Measurements from ENCODE around the gene SELENOI.
"Not testable (repeated sequence)": the region's sequence is repeated elsewhere in the genome, so short reads cannot be mapped to it uniquely, and the experiment has no call there.

The SELENOI gene

GRCh38 chr2:26344581-26345282 lies 1.2 kb upstream of the SELENOI start:
- Mint-ChIP-seq H3K9me3 (no peaks in the 10 kb centered on the region), H3K4me3 (peak overlapping the region; percentile 96), H3K4me1 (peaks cover 30% of the 10 kb centered on the region), H3K36me3 (peaks cover 5% of the 10 kb centered on the region), H3K27me3 (no peaks in the 10 kb centered on the region), H3K27ac (peak overlapping the region; percentile 96)

GRCh38 chr2:26345283-26345544 lies 729 bp upstream of the SELENOI start:
- peaks cover 5% of the 10 kb centered on the region for H3K36me3 Mint-ChIP-seq
- peak overlapping the region; percentile 96 for H3K27ac Mint-ChIP-seq
- H3K9me3 Mint-ChIP-seq: no peaks in the 10 kb centered on the region

GRCh38 chr2:26346454-26347053 lies 611 bp downstream of the SELENOI start, which contains the start of gene ADGRF3:
Gene ADGRF3, minus strand, starts transcription at chr2:26346789. Its CDS starts 555 bp downstream, at chr2:26346234.
- Mint-ChIP-seq H3K9me3 (no peaks in the 10 kb centered on the region), H3K36me3 (peaks cover 5% of the 10 kb centered on the region), H3K27me3 (no peaks in the 10 kb centered on the region)

More at GRCh38 chr2:26345283-26345544, 729 bp upstream of the SELENOI start:
- no peaks in the 10 kb centered on the region for H3K27me3 Mint-ChIP-seq
- peaks cover 31% of the 10 kb centered on the region for H3K4me1 Mint-ChIP-seq
- peak overlapping the region; percentile 96 for H3K4me3 Mint-ChIP-seq

GRCh38 chr2:26347286-26347865 lies 1.4 kb downstream of the SELENOI start:
- Mint-ChIP-seq H3K9me3 (no peaks in the 10 kb centered on the region), H3K4me1 (peaks cover 49% of the 10 kb centered on the region), H3K27ac (peak overlapping the region; percentile 96), H3K27me3 (no peaks in the 10 kb centered on the region), H3K36me3 (peaks cover 7% of the 10 kb centered on the region), H3K4me3 (peak overlapping the region; percentile 96)

More at GRCh38 chr2:26346454-26347053, 611 bp downstream of the SELENOI start, which contains the start of gene ADGRF3:
- Mint-ChIP-seq H3K27ac (peak within 1 kb of the TSS; percentile 96), H3K4me1 (peaks cover 41% of the 10 kb centered on the region), H3K4me3 (peak within 1 kb of the TSS; percentile 96)

- Mint-ChIP-seq H3K9me3 (no peaks in the 10 kb centered on the region), H3K27ac (peak overlapping the region; percentile 55), H3K36me3 (peaks cover 10% of the 10 kb centered on the region), H3K27me3 (no peaks in the 10 kb centered on the region), H3K4me3 (no peak overlapping the region), H3K4me1 (peaks cover 55% of the 10 kb centered on the region)
These were observed 3.7 kb downstream of the SELENOI start for GRCh38 chr2:26349690-26350089.

GRCh38 chr2:26351375-26352090 lies 5.6 kb downstream of the SELENOI start:
- Mint-ChIP-seq H3K4me1 (peaks cover 69% of the 10 kb centered on the region), H3K36me3 (peaks cover 11% of the 10 kb centered on the region), H3K4me3 (no peak overlapping the region), H3K27me3 (no peaks in the 10 kb centered on the region), H3K27ac (peak overlapping the region; percentile 55), H3K9me3 (no peaks in the 10 kb centered on the region)

GRCh38 chr2:26352892-26353291 lies 6.9 kb downstream of the SELENOI start:
- Mint-ChIP-seq H3K27me3 (no peaks in the 10 kb centered on the region), H3K4me3 (no peak overlapping the region), H3K27ac (peak overlapping the region; percentile 69), H3K9me3 (no peaks in the 10 kb centered on the region), H3K36me3 (peaks cover 12% of the 10 kb centered on the region), H3K4me1 (peaks cover 76% of the 10 kb centered on the region)

- H3K4me3 Mint-ChIP-seq, H3K27me3 Mint-ChIP-seq, H3K27ac Mint-ChIP-seq, H3K9me3 Mint-ChIP-seq: not testable (repeated sequence)
- Mint-ChIP-seq H3K4me1 (peaks cover 80% of the 10 kb centered on the region), H3K36me3 (peaks cover 12% of the 10 kb centered on the region)
These were observed 8.5 kb downstream of the SELENOI start for GRCh38 chr2:26354469-26354868.

- no peaks in the 10 kb centered on the region for H3K27me3 Mint-ChIP-seq
- H3K36me3 Mint-ChIP-seq: peaks cover 12% of the 10 kb centered on the region
- peak overlapping the region; percentile 23 for H3K4me3 Mint-ChIP-seq
- no peaks in the 10 kb centered on the region for H3K9me3 Mint-ChIP-seq
- peaks cover 84% of the 10 kb centered on the region for H3K4me1 Mint-ChIP-seq
- H3K27ac Mint-ChIP-seq: peak overlapping the region; percentile 73
These were observed 9.4 kb downstream of the SELENOI start for GRCh38 chr2:26355038-26355995.

GRCh38 chr2:26356111-26356510 lies 10.2 kb downstream of the SELENOI start:
- H3K36me3 Mint-ChIP-seq: peaks cover 12% of the 10 kb centered on the region
- no peak overlapping the region for H3K27ac Mint-ChIP-seq
- no peaks in the 10 kb centered on the region for H3K27me3 Mint-ChIP-seq
- peaks cover 83% of the 10 kb centered on the region for H3K4me1 Mint-ChIP-seq
- H3K9me3 Mint-ChIP-seq: no peaks in the 10 kb centered on the region
- no peak overlapping the region for H3K4me3 Mint-ChIP-seq

- no peaks in the 10 kb centered on the region for H3K9me3 Mint-ChIP-seq
- peaks cover 12% of the 10 kb centered on the region for H3K36me3 Mint-ChIP-seq
- H3K27me3 Mint-ChIP-seq: no peaks in the 10 kb centered on the region
- H3K27ac Mint-ChIP-seq: no peak overlapping the region
- H3K4me1 Mint-ChIP-seq: peaks cover 81% of the 10 kb centered on the region
- H3K4me3 Mint-ChIP-seq: no peak overlapping the region
These were observed 10.8 kb downstream of the SELENOI start for GRCh38 chr2:26356771-26357170.

- Mint-ChIP-seq H3K4me3 (no peak overlapping the region), H3K9me3 (no peaks in the 10 kb centered on the region), H3K27ac (no peak overlapping the region), H3K4me1 (peaks cover 75% of the 10 kb centered on the region), H3K36me3 (peaks cover 6% of the 10 kb centered on the region), H3K27me3 (no peaks in the 10 kb centered on the region)
These were observed 14.0 kb downstream of the SELENOI start for GRCh38 chr2:26359886-26360473.

- H3K36me3 Mint-ChIP-seq: peaks cover 8% of the 10 kb centered on the region
- no peaks in the 10 kb centered on the region for H3K9me3 Mint-ChIP-seq
- H3K27ac Mint-ChIP-seq: no peak overlapping the region
- no peak overlapping the region for H3K4me3 Mint-ChIP-seq
- peaks cover 46% of the 10 kb centered on the region for H3K4me1 Mint-ChIP-seq
- no peaks in the 10 kb centered on the region for H3K27me3 Mint-ChIP-seq
These were observed 17.4 kb downstream of the SELENOI start for GRCh38 chr2:26363323-26363722.

GRCh38 chr2:26363958-26364357 lies 18.0 kb downstream of the SELENOI start:
- Mint-ChIP-seq H3K27me3 (no peaks in the 10 kb centered on the region), H3K4me3 (no peak overlapping the region), H3K4me1 (peaks cover 40% of the 10 kb centered on the region), H3K36me3 (peaks cover 8% of the 10 kb centered on the region), H3K27ac (no peak overlapping the region), H3K9me3 (no peaks in the 10 kb centered on the region)
